Panc1 (cell line): ENCODE results near the gene OR10T2.

Experiments used
- CTCF ChIP-seq: fragments of 450-650 bp; IDR thresholded peaks from 2 replicates; pipeline ENCODE4 v1.5.1; 2017; ENCODE audit warnings: mild to moderate bottlenecking
- POLR2AphosphoS5 ChIP-seq: IDR thresholded peaks from 2 replicates; pipeline ENCODE4 v1.6.1; 2012; ENCODE audit warnings: mild to moderate bottlenecking, low read depth, low read length, moderate library complexity
- REST ChIP-seq, 2 experiments: IDR thresholded peaks; 2 replicates each; pipeline ENCODE4 v1.6.1; 2011 to 2012; ENCODE audit warnings: low read depth in 2 of 2, control low read depth in 1 of 2, low read length in 1 of 2, mild to moderate bottlenecking in 1 of 2, moderate library complexity in 1 of 2; ENCODE audit not compliant: insufficient read depth in 1 of 2

GRCh38 chr1:158354255-158354654, 45.0 kb downstream of the OR10T2 start:
- no peak for TF ChIP-seq CTCF
- TF ChIP-seq POLR2AphosphoS5, result no peak
- TF ChIP-seq REST (IDR thresholded peaks at IDR 0.05; ENCODE audit: insufficient read depth in 1 of 2, low read depth in 2 of 2, low read length in 1 of 2), result no peak
